ENCODE data around the gene TSSK1B.

DNA sequence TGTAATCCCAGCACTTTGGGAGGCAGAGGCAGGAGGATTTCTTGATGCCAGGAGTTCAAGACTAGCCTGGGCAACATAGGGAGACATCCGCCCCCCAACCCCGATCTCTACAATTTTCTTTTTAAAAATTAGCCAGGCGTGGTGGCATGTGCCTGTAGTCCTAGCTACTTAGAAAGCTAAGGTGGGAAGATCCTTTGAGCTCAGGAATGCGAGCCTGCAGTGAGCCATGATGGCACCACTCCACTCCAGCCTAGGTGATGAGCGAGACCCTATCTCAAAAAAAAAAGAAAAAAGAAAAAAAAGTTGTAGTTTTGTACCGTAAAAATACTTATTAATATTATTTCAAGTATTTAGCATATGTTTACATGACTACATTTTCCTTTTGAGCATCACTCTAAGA, 29.3 kb downstream of the TSSK1B start:
- TF ChIP-seq CTCF (IDR thresholded peaks at IDR 0.05) (no peak), POLR2A (IDR thresholded peaks at IDR 0.05) (no peak)

All from right lobe of liver (tissue), 4 donors.